K562 treated with DMSO at 1 percent for 48 hours (cell line): ENCODE data around the gene ACP6. TPM values are rescaled to one million over a fixed set of nuclear protein-coding genes. Genes with fewer than 3 reads are reported as not detected.

ENCODE experiments used
- total RNA-seq: library from RNA; unstranded; fragments of 300-600 nt; gene quantifications from 2 replicates; pipeline ENCODE4 v1.2.3, GENCODE V29; 2022; ENCODE audit warnings: low replicate concordance; ENCODE audit errors: extremely low read depth

The ACP6 gene
- not detected in 2 replicates for total RNA-seq

GRCh38 chr1:147670319-147671001 is at the start of gene ACP6:
Gene ACP6 (minus strand): TSS chr1:147670524. CDS start chr1:147670048, 476 bp downstream.

Other genes starting within 250 kb of the ACP6 start
- gene BCL9, start 129.0 kb downstream of the ACP6 start, total RNA-seq = not detected in 2 replicates
- not detected in 2 replicates for gene GJA5, start 90.1 kb upstream of the ACP6 start, total RNA-seq
- gene GJA8, start 232.3 kb upstream of the ACP6 start, total RNA-seq = not detected in 2 replicates